Lung (tissue), 12 donors: Measurements from ENCODE around the gene SMARCA2. TPM values are rescaled to one million over a fixed set of nuclear protein-coding genes. Genes with fewer than 3 reads are reported as not detected.
A peak's percentile ranks its signal among the peaks of the same experiment; 100 is the strongest.

Experiments
- ATAC-seq: fragments of 200-7000 bp; cut with Tn5 transposase; one replicate; pipeline ENCODE4 v1.9.1; 2020; ENCODE audit warnings: moderate number of reproducible peaks; ENCODE audit not compliant: insufficient read depth, low FRiP score
- DNase-seq, 3 donors: peaks; one replicate each; pipeline ENCODE4 v3.0.0-alpha.2; 2013 to 2017
- H3K27ac ChIP-seq, 2 donors: one replicate each; pipeline ENCODE4 v1.5.1; 2013; ENCODE audit warnings: mild to moderate bottlenecking in 2 of 2, moderate library complexity in 2 of 2, control low read depth in 1 of 2, inconsistent platforms in 1 of 2, low read depth in 1 of 2, low read length in 1 of 2
- H3K27me3 ChIP-seq, 3 donors: one replicate each; pipeline ENCODE4 v1.5.1; 2013; ENCODE audit warnings: low read length in 2 of 3; ENCODE audit not compliant: control insufficient read depth in 3 of 3, insufficient read depth in 3 of 3
- H3K36me3 ChIP-seq, 4 donors: one replicate each; pipeline ENCODE4 v1.5.1; 2013; ENCODE audit warnings: low read length in 4 of 4, mild to moderate bottlenecking in 1 of 4, moderate library complexity in 1 of 4; ENCODE audit not compliant: control insufficient read depth in 4 of 4, insufficient read depth in 4 of 4
- H3K4me1 ChIP-seq, 5 donors: one replicate each; pipeline ENCODE4 v1.5.1; 2013; ENCODE audit warnings: low read length in 5 of 5, mild to moderate bottlenecking in 2 of 5, moderate library complexity in 1 of 5; ENCODE audit not compliant: control insufficient read depth in 5 of 5, insufficient read depth in 5 of 5
- H3K4me3 ChIP-seq: one replicate; pipeline ENCODE4 v1.5.1; 2013; ENCODE audit warnings: mild to moderate bottlenecking, control low read depth, moderate library complexity
- H3K9ac ChIP-seq, 2 donors: one replicate each; pipeline ENCODE4 v1.5.1; 2013; ENCODE audit warnings: low read length in 2 of 2, control low read depth in 1 of 2; ENCODE audit not compliant: insufficient read depth in 1 of 2
- H3K9me3 ChIP-seq, 4 donors: one replicate each; pipeline ENCODE4 v1.5.1; 2013; ENCODE audit warnings: low read length in 3 of 4, mild to moderate bottlenecking in 1 of 4, moderate library complexity in 1 of 4; ENCODE audit not compliant: control insufficient read depth in 4 of 4, insufficient read depth in 3 of 4
- WGBS, 2 donors: extraction: QIAGEN DNeasy Blood & Tissue Kit; methylation state at CpG; one replicate each; pipeline ENCODE4 v1.1.7; 2013; 5-methylcytosine and 5-hydroxymethylcytosine counted together
- polyA plus RNA-seq, 2 donors: library from polyadenylated mRNA; stranded (reverse); fragments of 200-250 nt; gene quantifications; one replicate each; pipeline ENCODE4 v1.2.1, GENCODE V29; 2013
- total RNA-seq, 2 donors: library from RNA; depleted of rRNA in 1 of 2; stranded (reverse); fragments of >200 nt in 1 of 2; gene quantifications; one replicate each; pipeline ENCODE4 v1.2.1, GENCODE V29; 2014 to 2021
- TF ChIP-seq, protein P1 (sequence below): IDR thresholded peaks from 2 replicates; pipeline ENCODE4 v1.5.1; 2012; ENCODE audit warnings: mild to moderate bottlenecking; ENCODE audit errors: control extremely low read depth, extremely low read depth
- donor health status: control.
- donor health status: control.
- donor health status: Bipolar disorder and iron deficiency.
- donor health status: healthy.
- donor health status: DM: yes; HTN: yes; CAD: no.

Gene SMARCA2
- total and polyA plus RNA-seq, 4 donors, result 30.0 to 196 (median 80.2) TPM

- no peaks in the 10 kb centered on the region for H3K9me3 ChIP-seq
- H3K9ac ChIP-seq, result no peak overlapping the region
- no peaks in the 10 kb centered on the region for H3K27me3 ChIP-seq
- H3K4me3 ChIP-seq, result no peak overlapping the region
- ATAC-seq (no peak), DNase-seq (no peak)
- H3K36me3 ChIP-seq, result peaks cover 20 to 34% (median 33%) of the 10 kb centered on the region in 4 donors
- TF ChIP-seq, protein P1, sequence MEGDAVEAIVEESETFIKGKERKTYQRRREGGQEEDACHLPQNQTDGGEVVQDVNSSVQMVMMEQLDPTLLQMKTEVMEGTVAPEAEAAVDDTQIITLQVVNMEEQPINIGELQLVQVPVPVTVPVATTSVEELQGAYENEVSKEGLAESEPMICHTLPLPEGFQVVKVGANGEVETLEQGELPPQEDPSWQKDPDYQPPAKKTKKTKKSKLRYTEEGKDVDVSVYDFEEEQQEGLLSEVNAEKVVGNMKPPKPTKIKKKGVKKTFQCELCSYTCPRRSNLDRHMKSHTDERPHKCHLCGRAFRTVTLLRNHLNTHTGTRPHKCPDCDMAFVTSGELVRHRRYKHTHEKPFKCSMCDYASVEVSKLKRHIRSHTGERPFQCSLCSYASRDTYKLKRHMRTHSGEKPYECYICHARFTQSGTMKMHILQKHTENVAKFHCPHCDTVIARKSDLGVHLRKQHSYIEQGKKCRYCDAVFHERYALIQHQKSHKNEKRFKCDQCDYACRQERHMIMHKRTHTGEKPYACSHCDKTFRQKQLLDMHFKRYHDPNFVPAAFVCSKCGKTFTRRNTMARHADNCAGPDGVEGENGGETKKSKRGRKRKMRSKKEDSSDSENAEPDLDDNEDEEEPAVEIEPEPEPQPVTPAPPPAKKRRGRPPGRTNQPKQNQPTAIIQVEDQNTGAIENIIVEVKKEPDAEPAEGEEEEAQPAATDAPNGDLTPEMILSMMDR, result no peak
- peaks cover 0 to 8% (median 0%) of the 10 kb centered on the region in 5 donors for H3K4me1 ChIP-seq
- no peak overlapping the region for H3K27ac ChIP-seq
- 56 to 85% methylated on average over 2 of the region's 2 CpGs for WGBS, 2 donors
Measured at GRCh38 chr9:2109069-2109650, 94.0 kb downstream of the SMARCA2 start.

DNA sequence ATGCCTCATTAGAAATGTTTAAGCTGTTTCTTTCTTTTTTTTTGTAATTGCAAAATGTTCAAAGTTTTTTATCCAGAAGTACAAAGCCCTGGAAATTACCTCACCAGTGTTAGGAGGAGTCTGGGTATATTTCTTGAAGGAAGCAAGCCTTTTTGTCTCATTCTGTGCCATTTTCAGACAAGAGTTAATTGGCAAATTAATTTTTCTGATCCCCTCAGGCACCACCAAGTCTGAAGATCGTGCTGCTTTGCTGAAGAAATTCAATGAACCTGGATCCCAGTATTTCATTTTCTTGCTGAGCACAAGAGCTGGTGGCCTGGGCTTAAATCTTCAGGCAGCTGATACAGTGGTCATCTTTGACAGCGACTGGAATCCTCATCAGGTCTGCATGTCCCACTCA lies 94.9 kb downstream of the SMARCA2 start:
- 95 to 97% methylated on average over 2 of the region's 2 CpGs for WGBS, 2 donors
- TF ChIP-seq, protein P1, result no peak
- no peak for ATAC-seq
- Histone ChIP-seq H3K27me3 (no peaks in the 10 kb centered on the region), H3K9ac (no peak overlapping the region), H3K4me1 (peaks cover 0 to 8% (median 0%) of the 10 kb centered on the region in 5 donors), H3K36me3 (peaks cover 22 to 37% (median 35%) of the 10 kb centered on the region in 4 donors), H3K27ac (no peak overlapping the region), H3K4me3 (no peak overlapping the region), H3K9me3 (no peaks in the 10 kb centered on the region)
- DNase-seq, result no peak

- ATAC-seq (peak; percentile 39), DNase-seq (no peak)
- Histone ChIP-seq H3K27ac (no peak overlapping the region), H3K4me3 (no peak overlapping the region), H3K27me3 (no peaks in the 10 kb centered on the region), H3K9me3 (no peaks in the 10 kb centered on the region), H3K9ac (no peak overlapping the region), H3K4me1 (peaks cover 0 to 2% (median 0%) of the 10 kb centered on the region in 5 donors), H3K36me3 (peaks cover 27 to 57% (median 42%) of the 10 kb centered on the region in 4 donors)
- TF ChIP-seq, protein P1, result no peak
- 86 to 88% methylated on average over 3 of the region's 3 CpGs for WGBS, 2 donors
Measured at GRCh38 chr9:2116073-2116472, 100.9 kb downstream of the SMARCA2 start.

DNA sequence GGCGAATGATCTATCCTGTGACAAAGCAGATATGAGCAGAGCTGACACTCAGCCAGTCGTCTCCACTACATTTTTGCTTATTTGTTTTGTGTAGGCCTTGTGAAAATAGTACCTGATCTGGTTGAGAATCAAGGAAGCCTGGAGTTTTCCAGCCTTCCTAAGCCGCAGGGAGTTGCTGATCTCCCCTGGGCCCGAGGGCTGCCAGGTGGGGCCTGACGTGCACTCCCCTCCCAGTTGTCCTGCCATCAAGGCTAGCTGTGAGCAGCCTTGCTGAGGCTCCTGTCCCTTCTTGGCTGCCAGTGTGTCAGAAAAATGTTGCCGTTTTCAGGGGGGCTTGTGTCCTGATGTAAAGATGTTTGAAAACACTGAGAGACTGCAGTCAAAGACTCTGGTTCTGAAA lies 102.4 kb downstream of the SMARCA2 start:
- peaks cover 20 to 52% (median 34%) of the 10 kb centered on the region in 4 donors for H3K36me3 ChIP-seq
- TF ChIP-seq, protein P1, result no peak

More for the DNA sequence above, 102.4 kb downstream of the SMARCA2 start:
- DNase-seq, result no peak
- no peak for ATAC-seq
- H3K27me3 ChIP-seq, result no peaks in the 10 kb centered on the region
- WGBS, 2 donors, result 92 to 94% methylated on average over 6 of the region's 6 CpGs
- H3K9me3 ChIP-seq, result no peaks in the 10 kb centered on the region
- H3K4me3 ChIP-seq, result no peak overlapping the region
- peaks cover 0 to 7% (median 0%) of the 10 kb centered on the region in 5 donors for H3K4me1 ChIP-seq
- H3K27ac ChIP-seq, result no peak overlapping the region
- H3K9ac ChIP-seq, result no peak overlapping the region
